OCI-LY3 (cell line): ENCODE results near the gene MIOX.

Experiments
- H2AFZ ChIP-seq: fragments of 200-600, 300-600 bp; shearing (Covaris generic); 2 replicates; pipeline ENCODE4 v1.6.0; 2014; ENCODE audit warnings: antibody characterized with exemption, low read depth, low read length
- H3K27ac ChIP-seq: fragments of 200-600, 300-600 bp; sonication (generic); 2 replicates; pipeline ENCODE4 v1.5.1; 2014; ENCODE audit warnings: mild to moderate bottlenecking, low read length, moderate library complexity, mixed read lengths
- H3K27me3 ChIP-seq: fragments of 200-600, 300-600 bp; sonication (generic); 2 replicates; pipeline ENCODE4 v1.6.1; 2014; ENCODE audit warnings: low read depth, low read length, mixed read lengths
- H3K36me3 ChIP-seq: fragments of 200-600, 300-600 bp; sonication (generic); replicated peaks from 2 replicates; pipeline ENCODE3; 2014; ENCODE audit warnings: low read depth, low read length, mixed read lengths
- H3K4me1 ChIP-seq: fragments of 300-600, 200-600 bp; sonication (generic); 2 replicates; pipeline ENCODE4 v1.6.1; 2014; ENCODE audit warnings: low read length, mixed read lengths
- H3K4me2 ChIP-seq: fragments of 200-600, 300-600 bp; sonication (generic); 2 replicates; pipeline ENCODE4 v1.6.1; 2014; ENCODE audit warnings: low read length, mixed read lengths
- H3K4me3 ChIP-seq: fragments of 300-600, 200-600 bp; sonication (generic); 2 replicates; pipeline ENCODE4 v1.5.1; 2014; ENCODE audit warnings: antibody characterized with exemption, mild to moderate bottlenecking, low read length, moderate library complexity
- H3K79me2 ChIP-seq: fragments of 300-600, 200-600 bp; shearing (Covaris generic); 2 replicates; pipeline ENCODE4 v1.6.1; 2014; ENCODE audit warnings: mild to moderate bottlenecking, low read length, mixed read lengths
- H3K9ac ChIP-seq: fragments of 300-600, 200-600 bp; shearing (Covaris generic); 2 replicates; pipeline ENCODE4 v1.6.0; 2014; ENCODE audit warnings: mild to moderate bottlenecking, low read length, moderate library complexity
- H3K9me3 ChIP-seq: fragments of 200-600, 300-600 bp; shearing (Covaris generic); 2 replicates; pipeline ENCODE4 v1.6.1; 2014; ENCODE audit warnings: low read length, mixed read lengths; ENCODE audit not compliant: insufficient read depth
- H4K20me1 ChIP-seq: fragments of 200-600, 300-600 bp; sonication (generic); 2 replicates; pipeline ENCODE4 v1.6.1; 2016; ENCODE audit warnings: low read length, mixed read lengths; ENCODE audit not compliant: insufficient read depth
- CTCF ChIP-seq: fragments of 200-600, 300-600 bp; sonication (generic); IDR thresholded peaks from 2 replicates; pipeline ENCODE4 v1.5.1; 2014; ENCODE audit warnings: antibody characterized with exemption, low read length, low read depth
- EZH2phosphoT487 ChIP-seq: fragments of 200-600 bp; shearing (Covaris generic); IDR thresholded peaks from 2 replicates; pipeline ENCODE4 v1.6.1; 2018; ENCODE audit warnings: antibody characterized with exemption, mixed run types, low read depth

The MIOX gene

DNA sequence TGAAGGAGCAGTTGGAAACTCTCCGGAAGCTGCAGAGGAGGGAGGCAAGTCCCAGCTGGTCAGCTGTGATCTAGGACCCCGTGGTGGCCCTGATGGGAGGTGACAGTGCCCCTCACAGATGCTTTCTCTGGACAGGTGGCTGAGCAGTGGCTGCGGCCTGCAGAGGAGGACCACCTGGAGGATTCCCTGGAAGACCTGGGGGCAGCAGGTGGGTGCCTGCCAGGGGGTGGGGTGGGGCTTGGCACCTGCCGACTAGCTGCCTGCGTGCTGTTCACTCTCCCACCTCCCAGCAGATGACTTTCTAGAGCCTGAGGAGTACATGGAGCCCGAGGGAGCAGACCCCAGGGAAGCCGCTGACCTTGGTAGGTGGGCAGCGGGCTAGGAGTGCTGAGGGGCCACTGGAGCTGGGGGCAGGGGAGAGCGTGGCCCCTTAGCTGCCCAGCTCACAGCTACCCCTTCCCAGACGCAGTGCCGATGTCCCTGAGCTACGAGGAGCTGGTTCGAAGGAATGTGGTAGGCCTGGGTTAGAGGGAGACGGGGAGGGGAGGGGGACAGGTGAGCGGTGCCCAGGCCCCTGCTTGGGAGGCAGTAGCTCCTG lies 35.6 kb downstream of the MIOX start:
- H3K36me3 ChIP-seq = peaks cover 4% of the 10 kb centered on the region
- peaks cover 6% of the 10 kb centered on the region; the same call in 1 of the 2 replicates for H4K20me1 ChIP-seq

GRCh38 chr22:50522806-50523438 lies 36.3 kb downstream of the MIOX start:
- H3K4me3 ChIP-seq = no peak overlapping the region
- peaks cover 4% of the 10 kb centered on the region for H3K36me3 ChIP-seq
- H3K9ac ChIP-seq = no peak overlapping the region
- no peak for TF ChIP-seq EZH2phosphoT487
- no peak for TF ChIP-seq CTCF
- peaks cover 6% of the 10 kb centered on the region; the same call in 1 of the 2 replicates for H4K20me1 ChIP-seq
- H3K9me3 ChIP-seq = no peaks in the 10 kb centered on the region
- H3K4me2 ChIP-seq = no peak overlapping the region
- no peak overlapping the region for H2AFZ ChIP-seq
- H3K4me1 ChIP-seq = peaks cover 13% of the 10 kb centered on the region
- H3K27me3 ChIP-seq = no peaks in the 10 kb centered on the region
- peaks cover 22% of the 10 kb centered on the region for H3K79me2 ChIP-seq
- H3K27ac ChIP-seq = no peak overlapping the region

More for the DNA sequence above, 35.6 kb downstream of the MIOX start:
- Histone ChIP-seq H3K4me2 (no peak overlapping the region), H3K9me3 (no peaks in the 10 kb centered on the region), H3K27me3 (no peaks in the 10 kb centered on the region), H3K9ac (no peak overlapping the region), H3K79me2 (peaks cover 20% of the 10 kb centered on the region), H3K4me1 (peaks cover 11% of the 10 kb centered on the region), H3K4me3 (no peak overlapping the region), H3K27ac (no peak overlapping the region), H2AFZ (no peak overlapping the region)
- TF ChIP-seq EZH2phosphoT487 = no peak
- TF ChIP-seq CTCF = no peak

DNA sequence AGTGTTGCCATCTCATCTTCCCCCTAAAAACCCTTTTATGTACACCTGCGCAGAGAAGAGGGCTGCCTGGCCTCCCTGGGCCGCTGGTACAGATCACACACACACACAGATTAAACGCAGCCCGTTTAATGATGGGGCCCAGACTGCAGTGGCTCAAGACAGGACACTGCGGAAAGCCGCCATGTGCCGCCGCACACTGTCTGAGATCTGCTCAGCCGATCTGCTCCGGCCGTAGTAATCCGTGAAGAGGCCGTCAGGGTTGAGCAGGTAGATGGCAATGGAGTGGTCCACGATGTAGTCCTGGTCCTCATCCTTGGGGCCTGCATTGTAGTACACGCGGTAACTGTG lies 36.8 kb downstream of the MIOX start:
- peaks cover 22% of the 10 kb centered on the region for H3K79me2 ChIP-seq
- peaks cover 6% of the 10 kb centered on the region; the same call in 1 of the 2 replicates for H4K20me1 ChIP-seq
- H3K9me3 ChIP-seq = no peaks in the 10 kb centered on the region
- H3K36me3 ChIP-seq = peaks cover 4% of the 10 kb centered on the region
- no peak overlapping the region for H3K4me2 ChIP-seq
- no peak overlapping the region for H2AFZ ChIP-seq
- TF ChIP-seq EZH2phosphoT487 = no peak
- no peak for TF ChIP-seq CTCF
- H3K4me1 ChIP-seq = peaks cover 13% of the 10 kb centered on the region
- no peak overlapping the region for H3K9ac ChIP-seq
- H3K27me3 ChIP-seq = no peaks in the 10 kb centered on the region
- no peak overlapping the region for H3K4me3 ChIP-seq
- no peak overlapping the region for H3K27ac ChIP-seq

- H3K9ac ChIP-seq = peak overlapping the region; percentile 92
- peaks cover 6% of the 10 kb centered on the region; the same call in 1 of the 2 replicates for H4K20me1 ChIP-seq
- no peak overlapping the region for H2AFZ ChIP-seq
- H3K79me2 ChIP-seq = peaks cover 22% of the 10 kb centered on the region
- H3K36me3 ChIP-seq = peaks cover 4% of the 10 kb centered on the region
- H3K27ac ChIP-seq = no peak overlapping the region
- no peaks in the 10 kb centered on the region for H3K9me3 ChIP-seq
- H3K4me3 ChIP-seq = peak overlapping the region; percentile 84
- no peak for TF ChIP-seq EZH2phosphoT487
- TF ChIP-seq CTCF = no peak
- peak overlapping the region; percentile 95 for H3K4me2 ChIP-seq
- peaks cover 13% of the 10 kb centered on the region for H3K4me1 ChIP-seq
- no peaks in the 10 kb centered on the region for H3K27me3 ChIP-seq
Observed at GRCh38 chr22:50523806-50524675, 37.4 kb downstream of the MIOX start.
